ENCODE results near the gene RPL35A. TPM values are rescaled to one million over a fixed set of nuclear protein-coding genes. Genes with fewer than 3 reads are reported as not detected.
"Not testable (repeated sequence)": the region's sequence is repeated elsewhere in the genome, so short reads cannot be mapped to it uniquely, and the experiment has no call there.

Gene RPL35A
- total RNA-seq (2014; rRNA removed; shearing (Covaris generic)), result 1,457 and 1,516 TPM in 2 replicates

DNA sequence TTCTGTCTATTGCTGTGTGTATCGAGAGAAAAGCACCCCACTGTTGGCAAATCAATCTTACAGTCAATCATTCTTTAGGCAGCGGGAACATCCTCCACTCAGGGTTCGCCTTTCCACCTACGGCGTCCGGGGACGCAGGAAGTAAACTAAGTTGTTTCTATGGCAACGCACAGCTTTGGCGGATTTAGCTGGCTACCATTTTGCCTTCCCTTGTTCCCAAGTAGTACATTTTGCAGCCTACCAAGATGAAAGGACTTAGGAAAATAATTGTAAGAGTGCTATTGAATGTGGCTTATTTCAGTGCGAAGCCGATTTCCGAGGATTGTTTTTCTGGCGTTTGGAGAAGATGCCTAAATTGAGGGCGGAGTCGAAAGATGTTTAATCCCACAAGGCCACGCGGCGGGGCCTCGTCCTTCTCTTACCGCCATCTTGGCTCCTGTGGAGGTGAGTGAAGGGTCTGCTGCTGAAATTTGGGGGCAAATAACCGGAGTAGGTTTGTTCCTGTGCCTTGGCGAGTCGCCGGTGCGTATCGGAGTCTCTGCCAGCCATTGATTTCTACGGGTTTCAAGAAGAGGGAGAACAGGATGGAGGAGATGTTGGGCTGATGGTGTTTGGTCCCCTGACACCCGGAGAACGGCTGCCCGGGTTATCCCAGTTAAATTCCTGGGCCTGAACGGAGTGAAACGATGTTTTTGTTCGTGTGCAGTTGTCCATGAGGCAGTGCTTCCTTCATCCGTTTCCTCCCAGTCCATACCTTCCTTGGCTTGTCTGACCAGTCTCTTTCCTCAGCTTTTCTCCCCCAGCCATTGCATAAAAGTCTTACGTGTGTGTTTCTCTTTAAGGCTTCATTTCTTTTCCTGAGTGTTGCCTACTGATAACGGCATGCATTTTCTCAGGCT lies at the start of gene RPL35A:
TSS of gene RPL35A (plus strand) at position 413 of the 899 bp plus-strand sequence. CDS start 778 bp downstream, outside the sequence.
- peak; percentile 93 for DNase-seq (ENCODE audit: low spot score)

DNA sequence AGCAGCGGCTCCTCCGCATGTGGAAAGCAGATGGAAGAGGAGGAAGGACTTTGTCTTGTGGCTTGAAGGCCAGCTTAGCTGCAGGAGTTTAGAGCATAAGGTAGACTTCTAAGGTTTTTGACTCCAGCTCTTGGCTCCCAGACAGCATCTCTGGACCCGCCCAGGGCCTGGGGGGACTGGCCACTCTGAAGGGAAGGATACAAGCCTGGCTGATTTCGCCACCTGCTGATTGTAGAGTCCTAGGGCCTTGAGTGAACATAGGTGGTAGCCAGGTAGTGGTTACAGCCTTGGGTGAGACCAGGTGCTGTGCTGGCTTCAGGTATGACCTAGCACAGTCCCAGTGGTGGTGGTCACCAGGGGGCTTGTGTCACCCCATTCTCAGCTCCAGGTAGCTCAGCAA lies 48.4 kb upstream of the RPL35A start:
- no peak for DNase-seq (ENCODE audit: low spot score)

DNA sequence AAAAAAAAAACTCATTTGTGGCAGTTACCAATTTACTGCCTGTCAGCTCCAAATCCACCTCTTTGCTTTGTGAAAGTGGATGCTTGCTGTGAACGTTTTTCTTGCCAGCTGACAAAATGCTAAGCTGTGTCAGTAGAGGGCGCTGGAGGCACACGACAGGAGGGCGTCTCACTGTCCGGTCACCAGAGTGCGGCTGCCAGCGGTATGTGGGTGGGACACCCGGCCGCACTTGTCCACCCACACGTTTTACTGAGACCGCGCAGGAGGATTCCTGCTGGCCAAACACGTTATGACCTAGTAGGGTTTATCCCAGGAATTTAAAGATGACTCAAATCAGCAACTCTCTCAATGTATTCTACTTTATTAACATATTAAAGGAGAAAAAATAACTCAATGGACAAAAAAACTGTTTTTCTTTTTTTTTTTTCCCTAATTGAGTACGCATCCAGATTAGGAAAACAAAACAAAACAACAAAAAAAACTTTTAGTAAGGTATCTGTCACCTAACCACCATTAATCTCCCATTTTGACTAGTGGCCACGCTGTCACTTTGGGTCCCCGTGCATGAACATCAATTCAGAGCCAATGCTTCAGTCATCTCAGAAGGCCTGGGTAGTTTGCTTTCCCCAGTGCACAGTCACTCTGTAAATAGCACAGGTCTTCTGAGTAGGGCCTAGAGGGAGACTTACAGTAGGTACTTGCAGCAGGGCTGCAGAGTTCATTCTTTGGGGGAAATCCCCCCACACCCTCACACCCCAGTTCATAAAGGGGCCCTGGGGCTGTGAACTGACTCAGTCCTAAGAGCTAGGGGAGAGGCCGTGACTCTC lies 43.8 kb upstream of the RPL35A start:
- DNase-seq (ENCODE audit: low spot score), result peak; percentile 93

GRCh38 chr3:197906850-197907187 lies 43.2 kb upstream of the RPL35A start:
- DNase-seq (ENCODE audit: low spot score), result no peak

DNA sequence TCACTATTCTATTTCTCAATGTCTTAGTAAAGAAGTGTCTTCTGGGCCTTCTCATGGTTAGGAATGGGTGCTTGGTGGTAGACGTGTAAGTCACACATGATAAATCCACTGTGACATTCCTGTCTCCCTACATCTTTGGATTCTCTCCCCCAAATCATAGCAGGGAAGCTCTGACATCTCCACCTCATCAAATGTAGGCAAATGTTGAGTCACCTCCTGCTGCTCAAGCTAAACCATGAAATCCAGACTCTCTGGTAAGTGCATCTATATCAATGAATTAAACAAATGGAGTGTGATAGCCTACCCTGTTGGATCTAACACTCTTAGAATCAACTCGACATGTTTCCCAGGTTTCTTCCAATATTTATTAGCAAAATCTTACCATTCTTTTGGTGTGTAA lies 42.8 kb upstream of the RPL35A start:
- DNase-seq (ENCODE audit: low spot score), result no peak

- not testable (repeated sequence) for DNase-seq (ENCODE audit: low spot score)
Observed at GRCh38 chr3:197908550-197908949, 41.4 kb upstream of the RPL35A start.

DNA sequence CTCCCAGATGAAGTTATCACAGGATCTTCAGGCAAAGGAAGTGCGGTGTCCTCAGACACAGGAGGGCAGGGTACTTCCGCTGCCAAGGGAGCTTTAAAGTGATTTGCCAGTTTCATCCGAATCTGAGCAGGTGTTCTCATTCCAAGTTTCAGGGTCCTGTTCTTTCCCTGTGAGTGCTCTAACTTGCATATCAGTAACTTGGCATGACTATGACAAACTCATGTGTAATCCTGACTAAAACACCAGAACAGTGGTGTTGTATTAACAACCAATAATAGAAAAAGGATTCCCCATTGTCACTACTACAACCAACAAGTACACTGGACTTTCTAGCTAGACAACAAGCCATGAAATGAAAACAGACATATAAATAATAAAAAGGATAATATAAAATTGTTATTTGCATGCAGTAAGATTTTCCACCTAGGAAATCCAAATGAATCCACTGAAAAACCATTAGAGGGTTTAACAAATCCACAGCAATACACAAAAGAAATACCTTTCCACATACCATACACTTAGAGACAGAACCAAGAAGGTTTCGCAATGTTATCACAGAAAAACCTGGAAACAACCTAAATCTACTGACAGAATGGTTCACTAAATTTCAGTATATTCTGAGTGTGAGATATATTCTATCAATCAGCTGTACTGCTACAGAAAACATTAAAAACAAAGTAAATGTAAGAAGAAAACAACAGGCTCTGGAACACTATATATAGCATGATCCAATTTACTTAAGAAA lies 40.9 kb upstream of the RPL35A start:
- no peak for DNase-seq (ENCODE audit: low spot score)

GRCh38 chr3:197912741-197913476 lies 37.1 kb upstream of the RPL35A start:
- no peak for DNase-seq (ENCODE audit: low spot score)

DNA sequence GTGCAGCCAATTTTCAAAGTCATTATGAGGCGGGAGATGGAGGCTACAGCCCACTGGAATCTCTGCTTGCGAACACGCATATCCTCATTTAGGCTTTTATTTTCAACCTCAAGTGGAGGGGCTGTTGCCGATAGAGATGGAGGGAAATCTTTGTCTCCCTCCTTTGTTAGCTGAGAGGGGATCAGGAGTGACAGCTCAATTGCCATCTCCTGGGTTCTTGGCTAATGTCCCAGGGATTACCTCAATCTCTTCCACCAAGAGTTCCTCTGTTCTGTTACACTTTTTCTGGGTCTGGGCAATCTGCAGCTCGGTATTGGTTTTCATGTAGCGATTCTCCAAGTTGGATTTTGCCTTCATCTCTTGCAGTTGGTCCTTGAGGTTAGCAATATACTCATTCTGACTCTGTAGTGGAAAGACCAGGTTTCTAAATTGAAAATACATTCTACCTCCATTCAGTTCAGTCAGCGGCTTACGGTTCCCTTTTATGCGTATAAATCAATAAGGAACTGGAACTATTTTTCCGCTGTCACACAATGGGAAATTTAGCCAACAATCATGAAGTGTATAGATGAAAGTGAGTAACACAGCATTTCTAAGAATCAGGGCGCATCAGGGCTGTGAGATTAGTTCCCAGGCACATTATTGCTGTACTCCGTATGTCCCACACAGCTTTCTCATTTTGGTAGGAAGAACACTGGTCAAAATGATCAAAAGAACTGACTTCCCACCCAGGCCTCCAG lies 36.2 kb upstream of the RPL35A start:
- no peak for DNase-seq (ENCODE audit: low spot score)

- not testable (repeated sequence) for DNase-seq (ENCODE audit: low spot score)
Observed at GRCh38 chr3:197921429-197922275, 28.3 kb upstream of the RPL35A start.

GRCh38 chr3:197926418-197926817 lies 23.6 kb upstream of the RPL35A start:
- DNase-seq (ENCODE audit: low spot score), result no peak

GRCh38 chr3:197927578-197927977 lies 22.4 kb upstream of the RPL35A start:
- not testable (repeated sequence) for DNase-seq (ENCODE audit: low spot score)

DNA sequence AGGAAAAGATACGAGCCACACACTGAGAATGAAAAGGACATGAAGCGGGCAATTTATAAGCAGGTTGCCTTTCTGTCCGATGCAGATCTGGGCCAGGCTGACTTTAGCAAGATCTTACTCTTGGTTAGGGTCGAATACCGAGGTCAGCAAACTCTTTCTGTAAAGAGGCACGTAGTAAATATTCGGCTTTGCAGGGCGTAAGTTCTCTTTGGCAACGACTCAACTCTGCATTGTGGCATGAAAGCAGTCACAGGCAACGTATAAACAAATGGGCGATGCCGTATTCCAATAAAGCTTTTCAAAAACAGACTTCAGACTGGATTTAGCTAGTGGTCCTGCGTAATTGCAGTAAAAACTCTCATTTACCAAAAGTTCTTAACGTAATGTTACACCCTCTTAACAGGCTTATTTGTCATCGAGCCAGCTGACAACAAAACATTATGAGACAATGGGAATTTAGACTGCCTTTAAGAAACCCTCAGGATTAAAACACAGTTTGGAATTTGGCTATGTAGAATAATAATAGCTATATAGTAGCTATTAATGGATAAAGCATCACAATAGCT lies 13.1 kb upstream of the RPL35A start:
- DNase-seq (ENCODE audit: low spot score), result no peak

- DNase-seq (ENCODE audit: low spot score), result no peak
Observed at GRCh38 chr3:197940745-197941384, 9.1 kb upstream of the RPL35A start.

DNA sequence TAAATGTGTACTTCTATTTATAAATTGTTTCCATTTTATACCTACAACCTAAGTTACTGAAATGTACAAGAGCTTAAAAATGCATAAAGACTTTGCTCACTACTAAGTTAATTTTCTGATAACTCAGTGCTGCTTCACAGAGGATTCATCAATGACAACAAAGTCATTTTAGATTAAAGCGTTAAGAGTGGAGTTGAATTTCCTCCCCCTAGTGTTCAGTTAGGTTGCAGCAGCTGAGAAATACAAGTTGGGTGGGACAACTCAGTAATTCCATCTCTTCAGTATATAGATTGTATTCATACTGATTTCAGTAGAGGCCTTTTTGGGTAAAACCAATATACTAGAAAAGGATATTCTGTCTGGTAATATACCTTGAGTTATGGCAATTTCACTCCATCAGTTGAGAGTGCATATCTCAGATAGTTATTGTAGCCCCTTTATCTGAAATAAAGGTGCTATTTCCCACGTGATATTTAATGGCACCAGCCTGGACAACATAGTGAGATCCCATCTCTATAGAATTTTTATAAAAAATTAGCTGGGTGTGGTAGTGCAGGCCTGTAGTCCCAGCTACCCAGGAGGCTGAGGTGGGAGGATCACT lies 6.9 kb upstream of the RPL35A start:
- peak; percentile 43 for DNase-seq (ENCODE audit: low spot score)

DNA sequence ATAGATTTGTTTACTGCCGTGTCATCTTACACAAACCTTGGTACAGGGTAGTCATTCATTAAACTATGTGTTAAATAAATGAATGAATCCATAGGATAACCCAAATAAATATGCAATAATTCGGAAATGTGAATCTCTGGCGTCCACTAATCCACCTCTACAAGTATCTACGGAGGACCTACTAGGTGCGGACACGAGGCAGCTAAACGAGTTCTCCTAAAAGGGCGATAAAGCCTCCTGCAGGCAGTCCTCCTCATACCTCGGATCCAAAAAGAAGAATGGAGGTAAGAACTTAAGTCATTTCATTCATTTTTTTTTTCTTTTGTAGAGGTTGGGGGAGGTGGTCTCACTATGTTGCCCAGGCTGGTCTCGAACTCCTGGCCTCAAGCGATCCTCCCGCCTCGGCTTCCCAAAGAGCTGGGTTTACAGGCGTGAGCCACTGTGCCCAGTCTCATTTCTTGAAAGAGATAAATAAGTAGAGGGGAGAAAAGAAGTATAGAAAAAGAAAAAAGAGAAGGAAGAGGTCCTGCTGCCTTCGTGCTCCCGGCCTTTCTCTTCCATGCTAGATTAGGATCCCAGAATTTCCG lies 706 bp upstream of the RPL35A start:
- DNase-seq (ENCODE audit: low spot score), result no peak

GRCh38 chr3:197950677-197951061 lies 679 bp downstream of the RPL35A start:
- no peak for DNase-seq (ENCODE audit: low spot score)

- DNase-seq (ENCODE audit: low spot score), result no peak
Observed at GRCh38 chr3:197951392-197951990, 1.5 kb downstream of the RPL35A start.

Data from H4 (cell line).